Measurements from ENCODE around the gene STEAP2. TPM values are rescaled to one million over a fixed set of nuclear protein-coding genes. Genes with fewer than 3 reads are reported as not detected.

STEAP2 gene
- total and polyA plus RNA-seq, 2 donors (not counting 3 experiments of a cell fraction or from before 2014, with no cell fraction given), result 4.2 to 4.6 TPM

DNA sequence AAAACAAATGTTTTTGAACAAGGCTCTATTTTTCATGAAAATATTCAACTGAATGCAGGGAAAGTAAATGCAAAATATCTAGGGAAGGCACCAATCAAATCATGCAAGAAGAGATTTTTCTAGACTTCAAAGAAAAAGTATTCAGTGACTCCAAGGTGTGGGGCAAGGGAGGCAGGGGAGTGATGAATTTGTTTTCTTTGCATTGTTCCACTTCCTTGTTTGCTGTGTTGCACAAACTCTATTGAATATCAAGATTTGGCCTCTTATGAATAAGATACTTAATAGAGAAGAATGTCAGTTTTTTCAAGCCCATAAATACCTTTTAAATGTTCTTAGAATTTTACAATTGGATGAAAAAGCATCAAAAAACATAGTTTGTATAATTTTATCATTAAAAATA is 30.9 kb upstream of the STEAP2 start:
- Histone ChIP-seq H2AFZ (ENCODE audit: low read depth, low read length) (no peak overlapping the region), H3K4me1 (ENCODE audit: control insufficient read depth, extremely low read depth, insufficient read depth, low read length) (peaks cover 36% of the 10 kb centered on the region), H3K4me3 (replicated peaks in 1 of 3; ENCODE audit: insufficient read depth in 1 of 3, low read depth in 1 of 3, low read length in 3 of 3) (no peak overlapping the region), H4K20me1 (replicated peaks; ENCODE audit: control insufficient read depth, extremely low read depth, insufficient read depth, low read length) (no peaks in the 10 kb centered on the region), H3K27me3 (ENCODE audit: control insufficient read depth in 2 of 2, insufficient read depth in 2 of 2, low read length in 2 of 2) (no peaks in the 10 kb centered on the region), H3K4me2 (ENCODE audit: insufficient read depth, low read length) (peak overlapping the region; percentile 85), H3K27ac (ENCODE audit: insufficient read depth, low read depth, low read length) (peak overlapping the region; percentile 93), H3K9me1 (replicated peaks; ENCODE audit: control insufficient read depth, extremely low read depth, insufficient read depth, low read length) (no peaks in the 10 kb centered on the region), H3K36me3 (ENCODE audit: control insufficient read depth in 2 of 2, extremely low read depth in 1 of 2, insufficient read depth in 2 of 2, low read length in 2 of 2) (no peaks in the 10 kb centered on the region), H3K79me2 (ENCODE audit: control insufficient read depth, insufficient read depth, low read length) (no peaks in the 10 kb centered on the region), H3K9me3 (replicated peaks; ENCODE audit: control insufficient read depth, insufficient read depth, low read length) (no peaks in the 10 kb centered on the region), H3K9ac (replicated peaks; ENCODE audit: extremely low read depth, insufficient read depth, low read length) (no peak overlapping the region)
- CTCF ChIA-PET, result interaction anchor here (1.0 to 3.1 kb wide), 6 partner anchors 13 to 247 kb away, joined by 3 to 20 read pairs (median 4); partner anchors contain the start of genes STEAP1 and STEAP2
- FAIRE-seq, result peak; percentile 63
- BruUV-seq (replicated peaks), result no TSS peak
- POLR2A ChIA-PET, result no interaction called here
- dilution Hi-C loops (cut with MboI; ENCODE audit: extremely low pct_ligation_motif_present, low sequenced_read_pairs), result no loop called here
- peak; percentile 48 for DNase-seq (ENCODE audit: low read depth, low spot score)
- intact Hi-C loops (cut with micrococcal nuclease), result no loop called here
- TF ChIP-seq POLR2AphosphoS5 (IDR thresholded peaks at IDR 0.05; ENCODE audit: insufficient read depth, low read depth, low read length) (no peak), EZH2 (IDR thresholded peaks at IDR 0.05; ENCODE audit: borderline replicate concordance, low read depth, low read length, severe bottlenecking) (no peak), JUN (IDR thresholded peaks at IDR 0.05; ENCODE audit: borderline replicate concordance, insufficient read depth, insufficient read length, low read depth) (no peak), MYC (IDR thresholded peaks at IDR 0.05; ENCODE audit: low read depth, low read length) (no peak), FOS (IDR thresholded peaks at IDR 0.05; ENCODE audit: borderline replicate concordance, insufficient read depth, low read length) (no peak), CTCF (IDR thresholded peaks at IDR 0.05; ENCODE audit: extremely low read depth in 1 of 2, insufficient read depth in 1 of 2, low read depth in 1 of 2, low read length in 2 of 2) (no peak), GATA2 (IDR thresholded peaks at IDR 0.05; ENCODE audit: insufficient read depth, insufficient read length, low read depth, low read length) (no peak), POLR2A (IDR thresholded peaks at IDR 0.05; ENCODE audit: low read depth, low read length) (no peak)
- TF ChIP-seq, protein P1, sequence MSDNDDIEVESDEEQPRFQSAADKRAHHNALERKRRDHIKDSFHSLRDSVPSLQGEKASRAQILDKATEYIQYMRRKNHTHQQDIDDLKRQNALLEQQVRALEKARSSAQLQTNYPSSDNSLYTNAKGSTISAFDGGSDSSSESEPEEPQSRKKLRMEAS (IDR thresholded peaks at IDR 0.05; ENCODE audit: insufficient read depth, insufficient read length), result no peak
